GM12872 (cell line): ENCODE results near the gene PPP1R3C.

Source experiments
- CTCF ChIP-seq: IDR thresholded peaks from 3 replicates; pipeline ENCODE4 v1.5.1; 2011; ENCODE audit warnings: low read depth, mild to moderate bottlenecking, low read length, moderate library complexity; ENCODE audit not compliant: insufficient read depth

Gene PPP1R3C

GRCh38 chr10:91665842-91666241 lies 33.0 kb upstream of the PPP1R3C start:
- TF ChIP-seq CTCF, result no peak

- no peak for TF ChIP-seq CTCF
Measured at GRCh38 chr10:91664426-91664825, 31.6 kb upstream of the PPP1R3C start.

- no peak for TF ChIP-seq CTCF
Measured at GRCh38 chr10:91662993-91663392, 30.1 kb upstream of the PPP1R3C start.

GRCh38 chr10:91653219-91653870 lies 20.5 kb upstream of the PPP1R3C start:
- no peak for TF ChIP-seq CTCF

GRCh38 chr10:91652364-91652763 lies 19.5 kb upstream of the PPP1R3C start:
- no peak for TF ChIP-seq CTCF

- no peak for TF ChIP-seq CTCF
Measured at GRCh38 chr10:91643700-91644099, 10.8 kb upstream of the PPP1R3C start.

- no peak for TF ChIP-seq CTCF
Measured at GRCh38 chr10:91642831-91643692, 10.2 kb upstream of the PPP1R3C start.
